Hepatocyte (in vitro differentiated cells): ENCODE results near the gene TUG1.

Experiments used
- CTCF ChIP-seq: fragments of 200-600 bp; sonication (generic); IDR thresholded peaks from 2 replicates; pipeline ENCODE4 v1.5.1; 2016; ENCODE audit warnings: antibody characterized with exemption, mild to moderate bottlenecking; ENCODE audit not compliant: poor library complexity
- EZH2 ChIP-seq: fragments of 200-600 bp; sonication (generic); IDR thresholded peaks from 2 replicates; pipeline ENCODE4 v1.6.1; 2016; ENCODE audit warnings: antibody characterized with exemption, mild to moderate bottlenecking, borderline replicate concordance
- EZH2phosphoT487 ChIP-seq: fragments of 200-600 bp; sonication (generic); IDR thresholded peaks from one replicate; pipeline ENCODE4 v1.6.1; 2018; ENCODE audit warnings: antibody characterized with exemption, mild to moderate bottlenecking, low read depth, moderate library complexity; ENCODE audit not compliant: unreplicated experiment, severe bottlenecking

DNA sequence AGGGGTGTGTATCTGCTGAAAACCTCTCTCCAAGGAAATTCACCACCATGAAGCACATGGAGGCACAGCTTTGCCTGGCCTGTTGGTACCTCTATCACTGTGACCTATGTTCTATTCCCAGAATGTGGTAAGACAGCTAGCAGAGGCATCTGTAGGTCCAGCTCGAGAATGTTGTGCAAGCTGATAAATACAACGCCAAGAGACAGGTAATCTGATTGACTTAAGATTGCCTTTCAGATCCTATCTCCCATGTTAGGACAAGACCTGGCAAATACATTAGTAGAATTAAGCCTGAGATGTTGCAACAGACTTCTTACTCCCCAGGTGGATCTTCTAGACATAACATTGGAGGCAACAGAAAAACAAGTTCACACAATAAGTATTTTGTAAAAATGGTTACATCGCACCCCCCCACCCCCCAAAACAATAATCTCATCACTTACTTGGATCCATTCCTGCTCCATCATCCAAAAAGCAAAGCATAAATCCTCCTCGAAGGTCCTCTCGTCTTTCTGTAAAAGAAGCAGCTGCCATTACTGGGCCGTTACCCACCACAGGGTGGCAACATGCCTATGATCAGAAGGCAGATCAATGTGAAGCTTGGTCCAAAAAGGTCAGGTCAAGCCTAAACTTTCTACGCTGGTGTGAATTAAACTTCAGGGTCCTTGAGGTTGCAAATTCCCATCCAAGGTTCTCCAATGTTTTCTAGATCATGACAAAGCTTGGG, 19.0 kb upstream of the TUG1 start:
- TF ChIP-seq CTCF, result no peak
- no peak for TF ChIP-seq EZH2
- TF ChIP-seq EZH2phosphoT487, result no peak
